ENCODE results near the gene LIN28A. TPM values are rescaled to one million over a fixed set of nuclear protein-coding genes. Genes with fewer than 3 reads are reported as not detected.
A peak's percentile ranks its signal among the peaks of the same experiment; 100 is the strongest.
"Not testable (repeated sequence)": the region's sequence is repeated elsewhere in the genome, so short reads cannot be mapped to it uniquely, and the experiment has no call there.

LIN28A gene
- total and polyA plus RNA-seq, 7 experiments from 2014 or later, result not detected

GRCh38 chr1:26378088-26378878 lies 32.3 kb upstream of the LIN28A start:
- Histone ChIP-seq H3K4me1 (ENCODE audit: control insufficient read depth in 2 of 2, insufficient read depth in 2 of 2, low read length in 2 of 2) (peaks cover 57 to 64% of the 10 kb centered on the region in 2 donors), H3K9me3 (ENCODE audit: control insufficient read depth in 2 of 3, low read length in 3 of 3) (no peaks in the 10 kb centered on the region), H3K4me3 (ENCODE audit: low read length) (peak overlapping the region; percentile 35), H3K27me3 (ENCODE audit: control insufficient read depth in 2 of 2, insufficient read depth in 2 of 2, low read length in 2 of 2) (no peaks in the 10 kb centered on the region), H3K27ac (ENCODE audit: low read depth, low read length) (peak overlapping the region; percentile 56), H3K36me3 (ENCODE audit: control insufficient read depth in 2 of 3, insufficient read depth in 3 of 3, low read length in 3 of 3) (no peaks in the 10 kb centered on the region)
- Mint-ChIP-seq H3K4me1 (peaks cover 57 to 74% (median 70%) of the 10 kb centered on the region in 7 donors), H3K27ac (peak overlapping the region; percentile 48 to 93 (median 92)), H3K9me3 (peaks cover 0 to 2% (median 0%) of the 10 kb centered on the region in 11 donors), H3K4me3 (peak overlapping the region; percentile 64 to 85 (median 74)), H3K27me3 (no peaks in the 10 kb centered on the region), H3K36me3 (peaks cover 0 to 14% (median 0%) of the 10 kb centered on the region in 5 donors)
- ChIA-PET CTCF (interaction anchor here (0.6 to 2.6 kb wide), 20 partner anchors 8 to 104 kb away, joined by 3 to 25 read pairs (median 5); partner anchors contain the start of genes CD52 and SH3BGRL3), POLR2A (interaction anchor here (0.7 to 3.3 kb wide), 20 partner anchors 8 to 1731 kb away, joined by 3 to 24 read pairs (median 6); partner anchors contain the start of genes CD52 and SH3BGRL3)
- peak; percentile 47 to 77 (median 70) for DNase-seq
- intact Hi-C loops (cut with micrococcal nuclease), result loop anchor here (1.0 to 5.0 kb wide), 12 partner anchors 13 to 266 kb away; partner anchors contain the start of genes CD52 (in 1 of the 2), CEP85 (in 1 of the 2), DHDDS (in 1 of the 2) and HMGN2 (in 1 of the 2)
- ATAC-seq, result peak; percentile 98

GRCh38 chr1:26378879-26379251 lies 31.8 kb upstream of the LIN28A start:
- peak overlapping the region; percentile 5 for H3K4me3 ChIP-seq (ENCODE audit: low read length)
- CTCF ChIA-PET, result interaction anchor here (0.9 to 2.6 kb wide), 13 partner anchors 9 to 105 kb away, joined by 3 to 25 read pairs (median 5); no protein-coding TSS in a partner anchor
- Mint-ChIP-seq H3K4me1 (peaks cover 51 to 68% (median 64%) of the 10 kb centered on the region in 7 donors), H3K27me3 (no peaks in the 10 kb centered on the region), H3K4me3 (peak overlapping the region; percentile 64 to 85 (median 74)), H3K9me3 (peaks cover 0 to 2% (median 0%) of the 10 kb centered on the region in 11 donors), H3K27ac (peak overlapping the region; percentile 48 to 93 (median 92)), H3K36me3 (peaks cover 0 to 14% (median 0%) of the 10 kb centered on the region in 5 donors)
- intact Hi-C loops (cut with micrococcal nuclease), result loop anchor here (1.0 to 5.0 kb wide), 12 partner anchors 12 to 267 kb away; partner anchors contain the start of genes CD52 (in 1 of the 2), CEP85 (in 1 of the 2), DHDDS (in 1 of the 2) and HMGN2 (in 1 of the 2)
- H3K27ac ChIP-seq (ENCODE audit: low read depth, low read length), result peak overlapping the region; percentile 56
- no peak for ATAC-seq
- DNase-seq, result no peak
- H3K36me3 ChIP-seq (ENCODE audit: control insufficient read depth in 2 of 3, insufficient read depth in 3 of 3, low read length in 3 of 3), result no peaks in the 10 kb centered on the region
- peaks cover 56 to 59% of the 10 kb centered on the region in 2 donors for H3K4me1 ChIP-seq (ENCODE audit: control insufficient read depth in 2 of 2, insufficient read depth in 2 of 2, low read length in 2 of 2)
- H3K9me3 ChIP-seq (ENCODE audit: control insufficient read depth in 2 of 3, low read length in 3 of 3), result no peaks in the 10 kb centered on the region
- POLR2A ChIA-PET, result interaction anchor here (0.6 to 3.3 kb wide), 15 partner anchors 9 to 99 kb away, joined by 3 to 24 read pairs (median 6); partner anchors contain the start of genes CD52 and SH3BGRL3
- no peaks in the 10 kb centered on the region for H3K27me3 ChIP-seq (ENCODE audit: control insufficient read depth in 2 of 2, insufficient read depth in 2 of 2, low read length in 2 of 2)

- H3K36me3 Mint-ChIP-seq, result peaks cover 0 to 6% (median 0%) of the 10 kb centered on the region in 5 donors
- H3K9me3 Mint-ChIP-seq, result no peaks in the 10 kb centered on the region
- H3K4me3 Mint-ChIP-seq, result peak overlapping the region in 3 of 10 donors; percentile 1 to 21 (median 5)
- no peaks in the 10 kb centered on the region for H3K9me3 ChIP-seq (ENCODE audit: control insufficient read depth in 2 of 3, low read length in 3 of 3)
- POLR2A ChIA-PET, result no interaction called here
- H3K4me1 Mint-ChIP-seq, result peaks cover 7 to 57% (median 38%) of the 10 kb centered on the region in 7 donors
- ATAC-seq, result no peak
- H3K27ac ChIP-seq (ENCODE audit: low read depth, low read length), result no peak overlapping the region
- no peaks in the 10 kb centered on the region for H3K36me3 ChIP-seq (ENCODE audit: control insufficient read depth in 2 of 3, insufficient read depth in 3 of 3, low read length in 3 of 3)
- H3K27me3 ChIP-seq (ENCODE audit: control insufficient read depth in 2 of 2, insufficient read depth in 2 of 2, low read length in 2 of 2), result no peaks in the 10 kb centered on the region
- H3K27me3 Mint-ChIP-seq, result no peaks in the 10 kb centered on the region
- intact Hi-C loops (cut with micrococcal nuclease), result no loop called here
- no peak overlapping the region for H3K4me3 ChIP-seq (ENCODE audit: low read length)
- no peak for DNase-seq
- peak overlapping the region in 3 of 9 donors; percentile 5 to 16 (median 5) for H3K27ac Mint-ChIP-seq
- H3K4me1 ChIP-seq (ENCODE audit: control insufficient read depth in 2 of 2, insufficient read depth in 2 of 2, low read length in 2 of 2), result peaks cover 25 to 40% of the 10 kb centered on the region in 2 donors
- CTCF ChIA-PET, result no interaction called here
Observed at GRCh38 chr1:26384076-26384475, 26.5 kb upstream of the LIN28A start.

- ATAC-seq; H3K27me3 ChIP-seq (ENCODE audit: control insufficient read depth in 2 of 2, insufficient read depth in 2 of 2, low read length in 2 of 2); H3K36me3 ChIP-seq (ENCODE audit: control insufficient read depth in 2 of 3, insufficient read depth in 3 of 3, low read length in 3 of 3); H3K27ac ChIP-seq (ENCODE audit: low read depth, low read length); H3K9me3 ChIP-seq (ENCODE audit: control insufficient read depth in 2 of 3, low read length in 3 of 3); H3K9me3 Mint-ChIP-seq; intact Hi-C loops (cut with micrococcal nuclease); H3K36me3 Mint-ChIP-seq; DNase-seq; H3K27ac Mint-ChIP-seq; H3K4me3 ChIP-seq (ENCODE audit: low read length); H3K27me3 Mint-ChIP-seq: not testable (repeated sequence)
- peak overlapping the region in 5 of 10 donors; percentile 5 to 72 (median 47) for H3K4me3 Mint-ChIP-seq
- CTCF ChIA-PET, result interaction anchor here (1.4 kb wide), 1 partner anchor 10 kb away, joined by 5 read pairs; no protein-coding TSS in a partner anchor
- POLR2A ChIA-PET, result interaction anchor here (0.7 to 1.0 kb wide), 2 partner anchors 10 to 65 kb away, joined by 3 to 4 read pairs; no protein-coding TSS in a partner anchor
- H3K4me1 Mint-ChIP-seq, result peaks cover 7 to 60% (median 33%) of the 10 kb centered on the region in 7 donors
- peaks cover 15 to 39% of the 10 kb centered on the region in 2 donors for H3K4me1 ChIP-seq (ENCODE audit: control insufficient read depth in 2 of 2, insufficient read depth in 2 of 2, low read length in 2 of 2)
Observed at GRCh38 chr1:26385063-26385462, 25.6 kb upstream of the LIN28A start.

GRCh38 chr1:26387447-26387846 lies 23.2 kb upstream of the LIN28A start:
- Mint-ChIP-seq H3K27ac (peak overlapping the region in 1 of 9 donors; percentile 12), H3K9me3 (no peaks in the 10 kb centered on the region), H3K4me3 (no peak overlapping the region), H3K27me3 (peaks cover 0 to 1% (median 0%) of the 10 kb centered on the region in 5 donors), H3K36me3 (peaks cover 0 to 3% (median 0%) of the 10 kb centered on the region in 5 donors), H3K4me1 (peaks cover 15 to 67% (median 33%) of the 10 kb centered on the region in 7 donors)
- H3K36me3 ChIP-seq (ENCODE audit: control insufficient read depth in 2 of 3, insufficient read depth in 3 of 3, low read length in 3 of 3), result no peaks in the 10 kb centered on the region
- intact Hi-C loops (cut with micrococcal nuclease), result no loop called here
- ATAC-seq, result no peak
- peaks cover 19 to 45% of the 10 kb centered on the region in 2 donors for H3K4me1 ChIP-seq (ENCODE audit: control insufficient read depth in 2 of 2, insufficient read depth in 2 of 2, low read length in 2 of 2)
- no peak overlapping the region for H3K27ac ChIP-seq (ENCODE audit: low read depth, low read length)
- no peaks in the 10 kb centered on the region for H3K27me3 ChIP-seq (ENCODE audit: control insufficient read depth in 2 of 2, insufficient read depth in 2 of 2, low read length in 2 of 2)
- H3K4me3 ChIP-seq (ENCODE audit: low read length), result no peak overlapping the region
- ChIA-PET POLR2A (interaction anchor here (1.2 kb wide), 1 partner anchor 26 kb away, joined by 6 read pairs; no protein-coding TSS in a partner anchor), CTCF (interaction anchor here (0.9 to 1.6 kb wide), 2 partner anchors 9 to 30 kb away, joined by 3 to 5 read pairs; no protein-coding TSS in a partner anchor)
- no peaks in the 10 kb centered on the region for H3K9me3 ChIP-seq (ENCODE audit: control insufficient read depth in 2 of 3, low read length in 3 of 3)
- DNase-seq, result no peak

GRCh38 chr1:26388791-26389445 lies 21.7 kb upstream of the LIN28A start:
- no peaks in the 10 kb centered on the region for H3K9me3 Mint-ChIP-seq
- Histone ChIP-seq H3K27me3 (ENCODE audit: control insufficient read depth in 2 of 2, insufficient read depth in 2 of 2, low read length in 2 of 2) (no peaks in the 10 kb centered on the region), H3K27ac (ENCODE audit: low read depth, low read length) (no peak overlapping the region), H3K36me3 (ENCODE audit: control insufficient read depth in 2 of 3, insufficient read depth in 3 of 3, low read length in 3 of 3) (no peaks in the 10 kb centered on the region), H3K9me3 (ENCODE audit: control insufficient read depth in 2 of 3, low read length in 3 of 3) (no peaks in the 10 kb centered on the region), H3K4me1 (ENCODE audit: control insufficient read depth in 2 of 2, insufficient read depth in 2 of 2, low read length in 2 of 2) (peaks cover 19 to 40% of the 10 kb centered on the region in 2 donors), H3K4me3 (ENCODE audit: low read length) (no peak overlapping the region)
- ChIA-PET POLR2A (interaction anchor here (0.7 to 3.4 kb wide), 4 partner anchors 11 to 72 kb away, joined by 3 to 14 read pairs (median 4); no protein-coding TSS in a partner anchor), CTCF (interaction anchor here (0.7 to 3.2 kb wide), 6 partner anchors 15 to 154 kb away, joined by 3 to 14 read pairs (median 4); no protein-coding TSS in a partner anchor)
- H3K4me1 Mint-ChIP-seq, result peaks cover 14 to 63% (median 32%) of the 10 kb centered on the region in 7 donors
- intact Hi-C loops (cut with micrococcal nuclease), result no loop called here
- H3K27ac Mint-ChIP-seq, result peak overlapping the region in 2 of 9 donors; percentile 1 to 45
- DNase-seq (no peak), ATAC-seq (no peak)
- peaks cover 0 to 10% (median 0%) of the 10 kb centered on the region in 5 donors for H3K27me3 Mint-ChIP-seq
- peaks cover 0 to 3% (median 0%) of the 10 kb centered on the region in 5 donors for H3K36me3 Mint-ChIP-seq
- H3K4me3 Mint-ChIP-seq, result peak overlapping the region in 1 of 10 donors; percentile 1
